Subcutaneous adipose tissue (tissue), 4 donors: ENCODE data around the gene OPCML. TPM values are rescaled to one million over a fixed set of nuclear protein-coding genes. Genes with fewer than 3 reads are reported as not detected.

Source experiments
- total RNA-seq, 4 donors: library from RNA; depleted of rRNA; stranded (reverse); fragments of >200 nt; gene quantifications; one replicate each; pipeline ENCODE4 v1.1.0, GENCODE V29; 2016
- TF ChIP-seq, protein P1 (sequence below): fragments of 450-650 bp; IDR thresholded peaks from one replicate; pipeline ENCODE4 v1.5.1; 2016; ENCODE audit warnings: low read depth, mild to moderate bottlenecking, control low read depth, antibody characterized with exemption, moderate library complexity

The OPCML gene
- total RNA-seq, 4 donors from 2014 or later = under 0.01 TPM; not detected in 3

DNA sequence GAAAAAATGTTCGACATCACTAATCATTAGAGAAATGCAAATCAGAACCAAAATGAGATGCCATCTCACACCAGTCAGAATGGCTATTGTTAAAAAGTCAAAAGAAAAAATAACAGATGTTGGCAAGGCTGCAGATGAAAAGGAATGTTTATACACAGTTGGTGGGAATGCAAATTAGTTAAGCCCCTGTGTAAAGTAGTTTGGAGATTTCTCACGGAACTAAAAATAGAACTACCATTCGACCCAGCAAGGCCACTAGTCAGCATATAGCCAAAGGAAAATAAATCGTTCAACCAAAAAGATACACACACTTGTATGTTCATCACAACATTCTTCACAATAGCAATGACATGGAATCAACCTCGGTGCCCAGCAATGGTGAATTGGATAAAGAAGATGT, 503.2 kb downstream of the OPCML start:
- TF ChIP-seq, protein P1, sequence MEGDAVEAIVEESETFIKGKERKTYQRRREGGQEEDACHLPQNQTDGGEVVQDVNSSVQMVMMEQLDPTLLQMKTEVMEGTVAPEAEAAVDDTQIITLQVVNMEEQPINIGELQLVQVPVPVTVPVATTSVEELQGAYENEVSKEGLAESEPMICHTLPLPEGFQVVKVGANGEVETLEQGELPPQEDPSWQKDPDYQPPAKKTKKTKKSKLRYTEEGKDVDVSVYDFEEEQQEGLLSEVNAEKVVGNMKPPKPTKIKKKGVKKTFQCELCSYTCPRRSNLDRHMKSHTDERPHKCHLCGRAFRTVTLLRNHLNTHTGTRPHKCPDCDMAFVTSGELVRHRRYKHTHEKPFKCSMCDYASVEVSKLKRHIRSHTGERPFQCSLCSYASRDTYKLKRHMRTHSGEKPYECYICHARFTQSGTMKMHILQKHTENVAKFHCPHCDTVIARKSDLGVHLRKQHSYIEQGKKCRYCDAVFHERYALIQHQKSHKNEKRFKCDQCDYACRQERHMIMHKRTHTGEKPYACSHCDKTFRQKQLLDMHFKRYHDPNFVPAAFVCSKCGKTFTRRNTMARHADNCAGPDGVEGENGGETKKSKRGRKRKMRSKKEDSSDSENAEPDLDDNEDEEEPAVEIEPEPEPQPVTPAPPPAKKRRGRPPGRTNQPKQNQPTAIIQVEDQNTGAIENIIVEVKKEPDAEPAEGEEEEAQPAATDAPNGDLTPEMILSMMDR = no peak

DNA sequence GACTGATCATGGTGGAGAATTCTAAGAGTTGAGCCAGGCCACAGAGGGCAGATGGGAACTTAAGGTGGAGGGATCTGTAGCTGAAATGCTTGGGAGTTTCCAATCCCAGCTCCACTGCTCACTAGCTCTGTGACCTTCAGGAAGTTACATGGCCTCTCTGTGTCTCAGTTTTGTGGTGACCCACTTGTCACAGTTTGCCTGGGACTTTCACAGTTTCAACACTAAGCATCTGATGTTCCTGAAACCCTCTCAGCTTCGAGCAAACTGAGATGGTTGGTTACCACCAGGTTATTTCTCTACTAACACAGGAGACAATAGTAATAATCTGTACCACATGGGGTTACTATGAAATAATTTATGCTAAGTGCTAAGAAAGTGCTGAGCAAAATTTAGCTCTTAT, 505.3 kb downstream of the OPCML start:
- TF ChIP-seq, protein P1 = no peak

DNA sequence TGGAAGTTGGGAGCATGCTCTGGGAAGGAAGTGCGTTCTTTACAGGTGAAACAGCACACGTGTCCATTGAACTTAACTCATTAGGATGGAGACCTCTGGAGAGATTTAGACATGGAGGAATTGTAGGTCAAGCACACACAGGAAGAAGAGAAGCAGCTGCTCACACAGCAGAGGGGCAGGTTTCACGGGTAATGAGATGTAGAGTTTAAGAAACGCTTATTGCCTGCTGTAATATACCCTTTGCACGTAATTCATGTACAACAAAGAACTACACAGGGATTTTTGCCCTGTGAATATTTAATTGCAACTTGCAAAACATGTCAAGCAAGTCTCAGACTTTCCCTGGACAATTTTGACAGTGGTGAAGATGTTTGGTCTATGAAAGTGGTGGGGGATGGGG, 508.0 kb downstream of the OPCML start:
- TF ChIP-seq, protein P1 = no peak

DNA sequence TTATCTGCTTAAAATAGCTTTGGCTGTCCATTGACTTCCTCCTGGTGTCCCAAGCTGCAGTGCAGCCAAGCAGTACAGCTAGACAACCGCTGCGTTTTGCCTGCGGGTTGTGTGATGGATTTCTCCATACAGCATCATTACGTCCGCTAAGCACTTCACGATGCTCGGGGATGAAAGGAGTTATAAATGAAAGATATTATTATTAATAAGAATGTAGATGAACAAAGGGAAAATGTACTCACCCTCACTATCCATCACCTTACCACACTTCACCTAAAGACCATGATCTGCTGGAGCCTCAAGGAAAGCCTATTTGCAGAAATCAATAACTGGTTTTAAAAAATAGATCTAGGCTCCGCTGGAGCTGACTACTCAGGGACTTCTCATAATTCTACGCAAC, 509.1 kb downstream of the OPCML start:
- TF ChIP-seq, protein P1 = no peak

DNA sequence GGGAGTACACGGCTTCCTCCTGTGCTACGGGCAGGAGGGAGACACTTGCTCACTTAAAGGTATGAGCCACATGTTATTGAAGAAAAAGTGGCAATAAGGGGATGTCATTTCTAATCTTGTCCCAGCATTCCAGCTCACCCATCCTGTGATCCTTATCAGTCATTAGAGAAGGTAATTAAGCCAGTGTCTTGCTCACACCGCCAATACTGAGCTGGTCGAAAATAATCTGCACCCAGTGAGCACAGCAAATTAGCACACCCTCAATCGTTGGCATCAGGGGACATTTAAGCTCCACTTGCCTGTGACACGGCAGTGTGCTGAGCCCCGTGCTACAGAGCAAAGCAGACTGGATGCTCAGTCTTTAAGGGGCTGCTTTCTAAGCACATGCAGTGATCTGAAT, 510.7 kb downstream of the OPCML start:
- TF ChIP-seq, protein P1 = no peak

DNA sequence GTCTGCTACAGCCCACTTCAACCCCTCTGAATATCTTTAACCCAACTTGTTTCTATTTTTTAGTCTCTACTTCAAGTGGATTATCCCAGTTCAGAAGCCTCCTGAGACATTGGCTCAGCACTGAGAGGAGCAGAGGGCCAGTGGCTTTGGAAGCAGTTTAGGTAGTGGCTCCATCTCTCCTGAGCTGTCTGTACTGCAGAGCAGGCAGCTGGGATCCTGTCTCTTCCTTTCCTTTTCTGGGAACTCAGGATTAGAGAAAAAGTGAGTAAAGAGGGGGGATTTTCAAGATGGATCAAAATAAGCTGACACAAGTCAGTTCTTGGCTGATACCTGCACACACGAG, 512.0 kb downstream of the OPCML start:
- TF ChIP-seq, protein P1 = no peak

DNA sequence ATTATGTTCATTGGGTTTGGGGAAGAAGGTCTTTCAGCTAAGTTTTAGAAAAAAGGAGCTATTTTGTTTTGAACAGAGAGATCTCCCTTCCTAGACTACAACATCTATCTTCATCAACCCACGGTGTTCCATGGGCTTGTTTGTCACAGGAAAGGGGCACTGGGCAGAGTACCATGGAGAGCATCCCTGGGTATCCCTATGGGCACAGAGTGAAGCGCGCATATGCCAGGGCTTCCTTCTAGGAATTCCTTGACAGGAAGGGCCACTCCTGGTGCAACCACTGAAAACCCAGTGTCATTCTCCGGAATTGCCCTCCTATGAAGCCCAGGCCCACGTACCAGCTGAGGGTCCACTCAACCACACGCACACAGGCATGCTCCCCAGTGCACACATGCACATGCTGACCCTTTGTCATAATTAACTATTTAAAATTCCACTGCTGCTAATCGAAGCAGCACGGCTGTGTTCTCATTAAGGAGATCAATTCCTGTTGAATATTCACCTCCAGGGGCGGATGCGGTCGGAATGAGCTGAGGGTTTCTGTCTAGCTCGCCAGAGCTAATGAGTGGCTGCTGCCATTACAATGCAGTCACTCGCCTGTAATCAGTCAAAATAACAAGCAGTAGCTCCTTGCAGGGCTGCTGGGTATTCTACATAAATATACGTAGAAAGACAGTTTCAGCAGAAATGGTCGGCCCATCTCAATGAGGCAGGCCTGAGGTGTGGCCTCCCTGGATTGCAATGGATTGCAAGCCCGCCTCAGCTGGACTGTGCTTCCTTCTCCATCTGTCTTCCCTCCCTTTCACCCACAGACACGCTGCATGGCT, 512.5 kb downstream of the OPCML start:
- TF ChIP-seq, protein P1 = no peak
